HG03025 (cell line): ENCODE data around the gene MYO3B.
A peak's percentile ranks its signal among the peaks of the same experiment; 100 is the strongest.

ENCODE experiments used
- ATAC-seq: cut with Tn5 transposase; IDR thresholded peaks from one replicate; pipeline ENCODE4 v1.9.1; 2021; ENCODE audit warnings: mild to moderate bottlenecking, moderate library complexity; ENCODE audit not compliant: unreplicated experiment, low FRiP score

The MYO3B gene

GRCh38 chr2:170159060-170159459 is 18.9 kb upstream of the MYO3B start:
- ATAC-seq = no peak

- no peak for ATAC-seq
Observed at GRCh38 chr2:170161516-170162270, 16.3 kb upstream of the MYO3B start.

- ATAC-seq = no peak
Observed at GRCh38 chr2:170162271-170162632, 15.7 kb upstream of the MYO3B start.

- no peak for ATAC-seq
Observed at GRCh38 chr2:170163411-170164065, 14.4 kb upstream of the MYO3B start.

GRCh38 chr2:170165129-170165528 is 12.8 kb upstream of the MYO3B start:
- no peak for ATAC-seq

- no peak for ATAC-seq
Observed at GRCh38 chr2:170166735-170167134, 11.2 kb upstream of the MYO3B start.

GRCh38 chr2:170170281-170171040 is 7.5 kb upstream of the MYO3B start:
- no peak for ATAC-seq

GRCh38 chr2:170176212-170176611 is 1.7 kb upstream of the MYO3B start:
- no peak for ATAC-seq

GRCh38 chr2:170180031-170180566 is 2.2 kb downstream of the MYO3B start:
- peak; percentile 76 for ATAC-seq

- no peak for ATAC-seq
Observed at GRCh38 chr2:170181602-170182001, 3.7 kb downstream of the MYO3B start.

GRCh38 chr2:170185319-170185718 is 7.4 kb downstream of the MYO3B start:
- no peak for ATAC-seq

GRCh38 chr2:170189757-170190156 is 11.8 kb downstream of the MYO3B start:
- no peak for ATAC-seq

GRCh38 chr2:170190172-170190571 is 12.2 kb downstream of the MYO3B start:
- ATAC-seq = no peak

GRCh38 chr2:170191166-170191866 is 13.4 kb downstream of the MYO3B start:
- no peak for ATAC-seq

- no peak for ATAC-seq
Observed at GRCh38 chr2:170196963-170197362, 19.0 kb downstream of the MYO3B start.

- ATAC-seq = no peak
Observed at GRCh38 chr2:170201275-170201674, 23.3 kb downstream of the MYO3B start.

- no peak for ATAC-seq
Observed at GRCh38 chr2:170201734-170202393, 23.9 kb downstream of the MYO3B start.

GRCh38 chr2:170202437-170202836 is 24.5 kb downstream of the MYO3B start:
- no peak for ATAC-seq

- ATAC-seq = no peak
Observed at GRCh38 chr2:170204298-170204951, 26.5 kb downstream of the MYO3B start.

- ATAC-seq = no peak
Observed at GRCh38 chr2:170206246-170206645, 28.3 kb downstream of the MYO3B start.
